ENCODE results near the gene CETP.
"Not testable (repeated sequence)": the region's sequence is repeated elsewhere in the genome, so short reads cannot be mapped to it uniquely, and the experiment has no call there.

Gene CETP

DNA sequence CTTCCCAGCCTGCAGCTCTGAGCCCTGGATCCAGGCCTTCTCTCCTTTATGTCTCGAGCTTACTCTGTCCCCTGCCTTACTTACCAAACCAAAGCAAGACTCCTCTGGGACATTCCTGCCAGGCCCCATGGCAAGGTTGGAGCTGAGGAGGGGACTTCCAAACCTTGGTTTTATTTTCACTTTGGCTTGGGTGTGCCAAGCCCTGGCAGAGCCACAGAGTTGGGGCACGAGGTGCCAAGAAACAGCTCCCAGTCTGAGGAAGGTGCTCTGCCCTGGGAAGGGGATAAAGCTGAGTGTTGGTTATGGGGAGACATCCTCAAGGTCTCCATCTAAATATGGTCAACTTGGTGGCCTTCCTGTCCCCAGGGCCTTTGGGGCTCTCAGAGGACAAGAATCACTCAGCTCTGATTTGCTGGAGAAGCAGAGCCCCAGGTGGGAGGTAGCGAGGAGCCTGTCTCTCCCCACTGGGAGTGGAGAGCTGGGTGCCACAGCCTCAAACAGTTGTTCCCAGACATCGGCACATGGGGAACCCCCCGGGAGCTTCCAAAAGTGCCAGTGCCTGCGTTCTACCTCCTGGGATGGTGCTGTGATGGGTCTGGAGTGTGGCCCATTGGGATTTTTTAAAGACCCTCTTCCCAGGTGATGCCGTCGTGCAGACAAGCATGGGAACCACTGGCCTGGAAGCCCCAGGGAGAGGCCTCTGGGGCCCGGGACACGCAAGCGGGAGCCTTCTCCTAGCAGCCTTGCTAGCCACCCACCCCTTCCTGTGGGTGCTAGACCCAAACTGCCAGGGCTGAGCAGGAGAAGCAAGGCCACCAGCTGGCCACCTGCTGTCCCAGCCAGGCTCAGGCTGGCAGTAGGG lies 37.9 kb downstream of the CETP start:
- peak; percentile 42 for DNase-seq

DNA sequence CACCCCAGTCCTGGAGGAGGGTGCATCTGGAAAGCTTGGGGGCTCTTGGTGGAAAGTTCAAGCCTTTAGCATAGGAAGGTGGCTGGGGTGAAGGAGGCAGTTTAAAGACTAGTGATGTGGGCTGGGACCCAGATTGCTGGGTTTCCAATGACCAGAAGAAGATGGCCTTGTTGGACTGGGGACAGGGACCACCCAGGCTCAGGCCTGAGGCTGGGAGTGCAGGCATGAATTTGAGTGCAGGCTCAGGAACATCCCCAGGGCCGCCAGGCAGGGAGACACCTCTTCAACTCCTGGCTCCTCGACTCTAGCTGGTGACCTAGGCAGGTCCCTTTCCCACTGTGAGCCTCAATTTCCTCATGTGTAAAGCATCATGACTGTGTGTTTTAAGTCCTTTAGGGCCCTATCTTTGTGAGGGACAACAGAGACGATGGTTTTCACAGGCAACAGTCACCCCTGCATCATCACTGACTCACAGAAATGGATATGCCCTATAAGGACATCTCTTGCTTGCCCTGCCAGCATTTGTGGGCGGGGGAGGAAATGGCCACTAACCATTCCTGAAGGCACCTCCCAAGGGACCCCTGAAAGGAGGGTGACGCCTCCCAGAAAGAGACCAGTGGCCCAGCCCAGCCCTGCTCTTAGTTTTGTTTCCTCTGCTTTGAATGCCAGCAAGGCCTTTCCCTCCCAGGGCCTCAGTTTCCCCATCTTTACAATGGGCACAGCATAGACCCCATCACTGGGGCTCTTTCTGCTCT lies 38.7 kb downstream of the CETP start:
- DNase-seq, result peak; percentile 54

DNA sequence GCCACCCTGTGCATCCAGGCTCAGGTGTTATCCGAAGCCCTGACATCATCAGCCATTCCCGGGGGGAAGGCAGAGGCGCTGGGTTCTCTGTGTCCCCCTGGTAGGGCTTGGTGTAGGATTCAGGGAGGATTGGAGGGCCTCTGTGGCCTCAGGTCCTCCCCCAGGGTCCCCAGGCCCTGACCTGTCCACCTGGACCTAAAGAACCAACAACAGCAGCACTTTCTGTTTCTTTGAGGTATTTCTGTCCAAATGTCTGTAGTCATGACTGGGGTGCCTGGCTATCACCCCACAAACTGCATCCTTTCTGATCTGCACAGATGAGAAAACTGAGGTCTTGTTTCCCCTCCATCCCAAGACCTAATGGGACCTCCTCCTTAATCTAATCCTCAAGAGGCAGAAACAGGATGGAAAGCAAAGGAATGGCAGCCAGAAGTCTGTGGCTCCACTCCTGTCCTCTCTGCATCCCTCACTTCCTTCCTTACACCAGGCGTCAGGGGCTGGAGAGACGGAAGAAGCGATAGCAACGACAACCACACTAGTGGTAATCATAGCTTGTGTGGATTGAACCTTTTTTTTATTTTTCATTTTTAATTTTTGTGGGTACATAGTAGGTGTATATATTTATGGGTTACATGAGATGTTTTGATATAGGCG lies 39.4 kb downstream of the CETP start:
- no peak for DNase-seq

DNA sequence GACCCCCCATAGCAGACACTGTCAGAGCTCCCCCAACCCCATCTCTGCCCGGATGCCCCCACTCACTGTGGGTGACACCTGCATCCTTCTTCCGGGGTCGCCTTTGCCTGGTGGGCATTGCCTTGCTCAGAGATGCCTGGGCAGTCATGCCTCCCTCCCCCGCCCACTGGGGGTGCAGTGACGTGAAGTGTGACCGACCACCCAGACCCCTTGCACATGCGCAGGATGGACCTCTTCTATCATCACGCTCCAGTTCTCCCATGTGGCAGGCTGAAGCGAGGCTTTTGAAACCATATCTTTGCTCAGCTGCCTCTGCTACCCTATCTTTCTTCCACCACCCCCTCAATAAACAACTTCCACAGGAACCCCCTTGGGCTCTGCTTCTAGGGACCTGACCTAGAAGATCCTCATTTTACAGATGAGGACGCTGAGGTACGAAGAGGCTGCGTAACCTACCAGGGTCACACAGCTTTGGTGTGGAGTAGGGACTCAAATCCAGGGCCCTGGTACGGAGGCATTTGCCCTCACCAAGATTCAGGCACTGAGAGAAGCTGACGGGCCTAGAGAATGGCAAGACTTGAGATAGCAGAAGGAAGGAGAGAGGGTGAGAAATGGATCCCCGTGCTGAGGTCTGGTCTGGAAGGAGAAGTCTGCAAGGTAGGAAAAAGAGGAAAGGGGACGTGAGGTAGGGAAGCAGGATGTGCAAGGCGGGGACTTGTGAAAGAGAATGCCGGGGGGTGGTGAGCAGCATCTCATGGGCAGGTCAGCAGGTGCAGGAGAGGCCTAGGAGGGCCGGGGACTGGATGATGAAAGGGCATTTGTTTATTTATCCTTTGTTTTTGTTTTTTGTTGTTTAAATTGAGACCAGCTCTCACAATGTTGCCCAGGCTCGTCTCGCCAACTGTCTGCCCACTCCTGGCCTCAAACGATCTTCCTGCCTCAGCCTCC lies 42.0 kb downstream of the CETP start:
- no peak for DNase-seq

DNA sequence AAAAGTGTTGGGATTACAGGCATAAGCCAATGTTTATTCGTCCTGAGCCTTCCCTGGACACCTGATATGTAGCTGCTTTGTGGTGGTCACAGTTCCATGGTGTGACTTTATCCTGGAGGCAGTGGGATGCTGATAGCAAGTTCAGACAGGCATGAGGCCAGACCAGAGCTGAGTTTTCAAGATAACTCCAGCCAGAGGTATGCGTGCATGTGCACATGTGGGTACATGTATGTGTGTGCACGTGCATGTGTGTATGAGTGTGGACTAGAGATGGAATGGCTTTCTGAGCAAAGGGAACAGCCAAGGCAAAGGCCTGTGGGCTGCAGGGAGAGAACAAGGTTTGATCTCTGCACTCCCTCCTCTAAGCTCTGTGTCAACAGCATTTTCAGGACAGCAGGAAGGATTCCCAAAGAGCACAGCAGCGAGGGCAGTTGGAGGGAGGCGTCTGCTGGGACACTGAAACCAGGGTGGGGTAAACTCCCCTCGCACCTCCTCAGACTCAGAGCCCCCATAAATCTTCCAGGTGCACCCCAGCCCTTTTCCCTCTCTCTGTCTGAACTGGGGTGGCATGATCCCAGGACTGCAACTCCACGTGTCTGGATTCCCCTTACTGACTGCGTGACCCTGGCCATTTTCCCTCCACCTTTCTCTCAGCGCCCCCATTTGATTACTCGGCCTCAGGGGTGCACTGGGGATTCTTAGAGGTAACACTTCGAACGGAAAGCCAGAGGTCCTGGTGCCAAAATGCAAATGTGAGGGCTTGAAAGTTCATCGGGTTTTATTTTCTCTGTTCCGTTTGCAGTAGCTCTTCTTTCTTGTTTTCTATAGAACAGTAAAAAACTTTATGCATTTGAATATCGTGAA lies 42.9 kb downstream of the CETP start:
- no peak for DNase-seq

DNA sequence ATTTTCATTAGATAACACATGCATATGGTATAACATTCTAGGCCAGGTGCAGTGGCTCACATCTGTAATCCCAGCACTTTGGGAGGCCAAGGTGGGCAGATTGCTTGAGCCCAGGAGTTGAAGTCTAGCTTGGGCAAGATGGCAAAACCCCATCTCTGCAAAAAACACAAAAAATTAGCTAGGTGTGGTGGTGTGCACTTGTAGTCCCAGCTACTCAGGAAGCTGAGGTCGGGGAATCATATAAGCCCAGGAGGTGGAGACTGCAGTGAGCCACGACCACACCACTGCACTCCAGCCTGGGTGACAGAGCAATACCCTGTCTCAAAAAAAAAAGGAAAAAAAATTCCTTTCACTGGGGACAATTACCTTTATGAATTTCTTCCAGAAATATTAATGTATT lies 43.8 kb downstream of the CETP start:
- DNase-seq, result not testable (repeated sequence)

DNA sequence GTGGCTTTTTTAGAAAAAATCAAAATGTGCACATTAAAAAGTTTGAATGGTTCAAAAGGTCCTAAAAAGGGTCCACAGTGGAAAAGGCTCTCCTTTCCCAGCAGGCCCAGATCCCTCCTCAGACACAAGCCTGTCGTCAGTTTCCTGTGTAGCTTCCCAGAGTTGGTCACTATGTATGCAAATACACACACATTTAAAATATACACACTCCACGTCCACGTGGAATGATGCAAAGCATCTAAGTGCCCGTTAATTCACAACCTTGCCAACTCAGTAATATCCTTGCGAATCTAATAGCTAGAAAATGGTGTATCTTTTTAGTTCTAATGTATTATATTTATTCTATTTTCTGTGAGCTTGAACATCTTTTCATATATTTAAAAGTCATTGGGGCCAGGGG lies 45.3 kb downstream of the CETP start:
- DNase-seq, result no peak

DNA sequence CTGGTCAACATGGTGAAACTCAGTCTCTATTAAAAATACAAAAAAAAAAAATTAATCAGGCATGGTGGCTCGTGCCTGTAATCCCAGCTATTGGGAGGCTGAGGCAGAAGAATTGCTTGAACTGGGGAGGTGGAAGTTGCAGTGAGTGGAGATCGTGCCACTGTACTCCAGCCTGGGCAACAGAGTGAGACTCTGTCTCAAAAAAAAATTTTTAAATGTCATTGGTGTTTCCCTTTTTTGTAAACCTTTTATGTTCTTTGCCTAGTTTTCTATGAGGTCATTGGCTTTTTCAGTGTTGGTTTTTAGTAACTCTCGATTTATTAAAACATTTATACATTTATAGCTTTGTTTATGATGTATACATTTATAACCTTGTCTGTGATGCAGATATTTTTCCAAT lies 45.8 kb downstream of the CETP start:
- no peak for DNase-seq

DNA sequence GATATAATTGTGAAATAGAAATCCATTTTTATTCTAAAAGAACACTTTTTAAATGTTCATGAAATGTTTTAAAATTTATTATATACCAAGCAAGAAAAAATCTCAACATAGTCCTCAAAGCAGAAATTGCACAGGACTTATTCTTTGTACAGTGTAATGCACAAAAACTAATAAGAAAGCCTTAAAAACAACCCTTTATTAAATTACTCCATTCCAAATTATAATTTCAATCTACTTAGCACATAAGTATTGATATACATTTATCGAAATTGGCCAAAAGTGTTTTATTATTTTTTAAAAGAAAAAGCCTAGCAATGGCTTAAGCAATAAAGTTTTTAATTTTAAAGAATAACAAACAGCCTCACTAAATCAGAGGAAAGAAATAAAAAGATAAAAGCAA lies 46.7 kb downstream of the CETP start:
- DNase-seq, result no peak

DNA sequence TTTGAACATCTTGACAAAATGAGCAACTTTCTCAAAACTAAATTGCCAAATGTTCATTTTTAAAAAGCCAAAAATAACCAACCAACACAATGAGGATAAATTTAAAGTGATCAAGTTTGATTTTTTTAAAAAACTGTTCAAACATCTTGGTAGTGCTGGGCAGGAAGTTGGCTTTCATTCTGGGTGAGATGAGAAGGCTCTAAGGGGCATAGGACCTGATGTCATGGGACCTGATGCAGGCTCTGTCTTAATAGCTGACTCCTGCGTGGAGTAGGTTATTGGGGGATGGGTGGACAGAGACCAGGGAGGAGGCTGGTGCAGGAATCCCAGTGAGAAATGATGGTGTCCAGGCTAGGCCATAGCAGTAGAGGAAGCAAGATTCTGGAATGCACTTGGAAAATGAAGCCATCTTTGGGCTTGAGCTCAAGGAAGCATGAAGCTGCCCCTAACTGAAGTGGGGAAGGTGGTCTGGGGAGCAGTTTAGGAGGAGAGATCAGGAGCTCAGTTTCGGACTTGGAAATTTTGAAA lies 48.0 kb downstream of the CETP start:
- no peak for DNase-seq

DNA sequence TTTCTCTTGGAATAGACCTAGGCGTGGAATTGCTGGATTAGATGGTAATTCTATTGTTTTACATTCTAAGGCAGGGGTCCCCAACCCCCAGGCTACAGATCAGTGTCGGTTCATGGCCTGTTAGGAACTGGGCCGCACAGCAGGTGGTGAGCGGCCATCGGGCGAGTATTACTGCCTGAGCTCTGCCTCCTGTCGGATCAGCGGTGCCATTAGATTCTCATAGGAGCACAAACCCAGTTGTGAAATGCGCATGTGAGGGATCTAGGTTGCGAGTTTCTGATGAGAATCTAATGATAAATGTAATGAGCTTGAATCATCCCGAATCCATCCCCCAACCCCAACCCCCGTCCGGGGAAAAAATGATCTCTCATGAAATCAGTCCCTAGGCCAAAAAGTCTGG lies 50.6 kb downstream of the CETP start:
- no peak for DNase-seq

DNA sequence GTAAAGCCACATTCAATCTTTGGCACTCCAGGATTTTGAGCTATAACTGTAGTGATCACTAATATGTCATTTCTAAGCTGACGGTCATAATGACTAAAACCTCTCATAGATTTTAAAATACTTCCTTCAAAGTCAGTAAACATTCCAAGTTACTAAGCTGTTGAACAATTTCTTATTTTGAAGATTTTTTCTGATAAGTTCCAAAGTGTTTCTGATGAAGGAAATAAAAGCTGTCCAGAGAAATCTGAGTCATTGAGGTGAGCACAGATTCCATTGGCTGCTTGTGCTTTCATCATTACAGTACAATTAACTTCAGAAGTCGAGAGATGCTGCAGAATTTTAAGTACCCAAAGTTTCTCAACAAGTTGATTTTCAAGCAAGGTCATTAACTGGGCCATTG lies 51.5 kb downstream of the CETP start:
- DNase-seq, result no peak

DNA sequence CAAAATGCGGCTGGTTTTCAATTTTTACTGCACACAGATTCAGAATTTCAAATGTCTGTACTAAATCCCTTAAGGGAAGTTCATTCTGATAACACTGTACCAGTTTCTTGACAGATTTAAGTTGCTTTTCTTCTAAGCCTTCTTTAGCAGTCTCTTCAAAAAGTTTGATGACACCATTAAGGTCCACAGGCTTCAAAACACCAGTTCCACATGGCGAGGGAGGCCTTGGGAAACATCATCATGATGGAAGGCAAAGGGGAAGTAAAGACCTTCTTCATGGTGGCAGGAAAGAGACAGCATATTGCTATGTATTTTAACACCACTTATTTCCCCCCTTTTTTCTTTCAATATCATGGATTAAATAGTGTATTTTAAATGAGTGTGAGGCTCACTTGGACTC lies 52.2 kb downstream of the CETP start:
- no peak for DNase-seq

DNA sequence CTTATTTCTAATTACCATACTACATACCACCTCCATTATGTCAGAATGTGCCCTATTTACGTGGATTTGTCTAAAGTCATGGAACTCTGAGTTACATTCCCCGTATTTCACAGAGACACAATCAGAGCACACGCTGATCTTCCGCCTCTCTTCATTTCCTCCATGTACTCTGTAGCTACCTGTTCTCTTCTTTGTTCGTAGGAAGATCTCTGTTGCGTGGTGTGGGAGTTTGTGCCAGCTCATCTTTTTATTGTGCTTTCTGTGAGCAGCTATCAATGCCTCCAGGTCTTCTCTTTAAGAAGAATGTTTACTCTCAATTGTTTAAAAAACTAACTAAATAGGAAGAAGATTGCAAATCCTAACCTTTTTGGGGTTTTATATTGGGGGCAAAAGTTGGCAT lies 54.6 kb downstream of the CETP start:
- peak; percentile 40 for DNase-seq

DNA sequence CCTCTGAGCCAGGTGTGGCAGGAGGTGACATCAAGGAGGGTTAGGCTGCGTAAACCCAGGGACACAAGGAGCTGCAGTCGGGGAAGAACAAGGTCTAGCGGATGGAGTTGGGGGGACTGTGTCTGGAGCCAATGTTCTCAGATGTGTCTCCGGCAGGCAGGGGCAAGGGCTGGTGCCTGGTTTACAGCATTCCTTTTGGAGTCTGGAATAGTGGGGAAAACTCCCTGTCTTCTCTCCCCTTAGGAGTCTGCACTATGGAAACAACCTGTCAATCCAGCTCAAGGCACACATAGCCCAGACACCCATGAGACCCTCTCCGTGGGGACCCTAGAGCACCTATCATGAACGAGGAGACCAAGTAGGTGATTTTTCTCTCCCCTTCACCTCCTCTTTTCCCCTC lies 55.1 kb downstream of the CETP start:
- no peak for DNase-seq

DNA sequence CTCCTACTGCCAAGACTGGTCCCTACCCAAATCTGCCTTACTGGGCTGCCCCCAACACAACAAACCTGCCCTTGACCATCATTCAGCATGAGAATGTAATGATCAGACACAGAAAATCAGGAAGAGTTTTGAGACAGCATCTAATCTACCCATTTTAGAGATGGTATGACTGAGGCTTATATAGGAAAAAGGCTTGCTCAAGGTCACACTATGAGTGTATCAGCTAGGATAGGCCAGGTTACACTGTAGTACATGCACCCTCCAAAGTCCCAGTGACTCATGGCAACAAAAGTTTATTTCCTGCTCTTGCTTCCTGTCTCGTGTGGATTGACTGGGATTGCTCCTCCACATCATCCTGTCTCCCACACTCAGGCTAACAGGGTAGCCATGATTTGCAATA lies 55.5 kb downstream of the CETP start:
- DNase-seq, result no peak

DNA sequence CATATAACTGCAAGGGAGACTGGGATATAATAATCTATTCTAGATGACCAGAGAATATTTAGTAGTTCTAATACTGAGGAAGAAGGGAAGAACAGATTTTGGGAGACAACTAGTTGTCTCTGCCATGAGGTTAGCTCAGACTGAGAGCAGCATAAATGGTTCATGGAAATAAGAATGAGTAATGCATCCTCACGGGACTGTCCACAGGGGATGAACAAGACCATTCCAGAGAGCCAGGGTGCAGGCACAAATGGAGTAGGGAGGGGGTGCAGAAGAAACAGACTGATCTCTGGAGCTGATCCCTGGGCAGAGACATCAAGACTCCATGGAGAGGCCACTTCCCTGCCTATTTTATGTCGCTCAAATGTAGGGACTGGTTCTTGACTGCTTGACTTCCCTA lies 58.0 kb downstream of the CETP start:
- no peak for DNase-seq

DNA sequence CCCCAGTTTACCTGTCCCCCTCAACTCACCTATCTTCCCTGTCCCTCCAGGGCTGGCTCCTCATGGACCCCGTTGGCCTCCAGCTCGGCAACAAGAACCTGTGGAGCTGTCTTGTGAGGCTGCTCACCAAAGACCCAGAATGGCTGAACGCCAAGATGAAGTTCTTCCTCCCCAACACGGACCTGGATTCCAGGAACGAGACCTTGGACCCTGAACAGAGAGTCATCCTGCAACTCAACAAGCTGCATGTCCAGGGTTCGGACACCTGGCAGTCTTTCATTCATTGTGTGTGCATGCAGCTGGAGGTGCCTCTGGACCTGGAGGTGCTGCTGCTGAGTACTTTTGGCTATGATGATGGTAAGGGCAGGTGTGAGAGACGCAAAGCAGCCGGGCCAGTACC lies 58.9 kb downstream of the CETP start:
- no peak for DNase-seq

DNA sequence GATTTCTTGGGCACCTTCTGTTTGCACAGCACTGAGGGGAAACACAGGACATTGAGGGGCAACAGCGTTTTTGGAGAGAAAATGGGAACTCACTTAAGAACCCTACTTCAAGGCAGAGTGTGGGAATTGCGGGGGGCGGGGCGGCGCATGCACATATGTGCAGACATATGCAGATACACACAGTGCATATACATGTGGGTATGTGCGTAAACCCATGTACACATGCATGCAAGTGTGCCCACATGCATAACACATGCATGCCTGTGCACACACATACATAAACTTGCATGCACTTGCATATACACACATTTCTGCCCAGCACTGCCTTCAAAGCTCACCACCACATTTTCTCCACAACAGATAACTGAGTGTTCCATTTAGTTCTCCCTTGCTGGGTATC lies 60.0 kb downstream of the CETP start:
- no peak for DNase-seq

DNA sequence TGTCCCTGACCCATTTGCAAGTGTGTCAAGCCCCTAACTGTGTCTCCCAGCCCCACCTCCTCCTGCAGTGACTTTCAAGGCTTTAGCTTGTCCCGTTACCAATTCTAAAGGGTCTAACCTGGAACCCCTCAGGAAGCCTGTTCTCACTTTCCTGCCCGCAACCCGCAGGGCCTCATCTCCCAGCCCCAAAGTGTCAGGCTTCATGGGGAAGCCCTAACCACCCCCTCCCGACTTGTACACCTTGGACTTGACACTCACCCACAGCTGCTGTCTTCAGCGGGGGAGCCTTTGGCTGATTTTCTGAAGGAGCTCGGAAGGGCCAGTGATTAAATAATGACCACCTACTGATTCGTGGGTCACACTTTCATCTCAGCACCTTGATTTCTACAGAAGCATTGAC lies 60.7 kb downstream of the CETP start:
- no peak for DNase-seq

DNA sequence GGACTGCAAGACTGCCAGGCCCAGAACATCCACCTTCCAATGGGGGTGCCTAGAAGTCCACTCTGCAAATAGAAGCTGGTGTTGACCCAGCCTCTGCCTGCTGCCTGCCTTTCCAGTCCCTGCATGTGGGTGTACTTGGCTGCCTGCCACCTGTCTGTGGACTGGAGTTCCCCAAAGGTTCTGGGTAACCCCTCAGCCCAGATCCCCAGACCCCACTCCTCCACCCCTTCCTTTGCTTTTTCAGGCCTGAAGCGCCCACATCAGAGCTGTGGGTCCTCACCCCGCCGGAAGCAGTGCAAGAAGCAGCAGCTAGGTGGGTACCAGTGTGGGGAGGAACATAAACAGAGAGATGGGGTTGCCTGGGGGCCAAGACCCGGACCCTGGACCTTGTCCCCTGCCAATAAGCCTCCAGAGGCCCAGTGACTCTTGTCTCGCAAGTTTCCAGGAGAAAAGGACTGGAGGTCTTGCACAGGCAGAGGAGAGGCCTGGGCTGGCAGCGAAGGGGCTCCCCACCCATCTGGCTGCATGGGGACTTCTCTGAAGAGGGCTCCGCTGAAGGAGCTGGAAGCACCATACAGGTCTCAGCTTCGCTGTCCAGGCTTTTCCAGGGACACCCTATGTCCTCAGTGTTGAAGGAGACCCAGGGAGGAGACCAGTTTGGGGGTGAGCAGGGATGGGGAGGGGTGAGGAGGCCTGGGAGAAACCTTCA lies 61.9 kb downstream of the CETP start:
- DNase-seq, result peak; percentile 60

Data from activated naive CD4-positive, alpha-beta T cell treated with anti-CD3 and anti-CD28 coated beads, Interleukin-2, amount 50 U/mL, for 16 hours (primary cell).